Vagina (tissue), 2 donors: ENCODE measurements around the gene NCAPD2. TPM values are rescaled to one million over a fixed set of nuclear protein-coding genes. Genes with fewer than 3 reads are reported as not detected.
"Not testable (repeated sequence)": the region's sequence is repeated elsewhere in the genome, so short reads cannot be mapped to it uniquely, and the experiment has no call there.

Experiments
- DNase-seq, 2 donors: peaks; one replicate each; pipeline ENCODE4 v3.0.0-alpha.2; 2017; ENCODE audit errors: extremely low spot score in 2 of 2
- H3K27ac ChIP-seq: fragments of 200-600 bp; sonication (generic); one replicate; pipeline ENCODE4 v1.5.1; 2019
- H3K27me3 ChIP-seq: fragments of 200-600 bp; sonication (generic); one replicate; pipeline ENCODE4 v1.5.1; 2019
- H3K36me3 ChIP-seq, 2 donors: fragments of 200-600 bp; sonication (generic); one replicate each; pipeline ENCODE4 v1.5.1; 2017 to 2019
- H3K4me1 ChIP-seq: fragments of 200-600 bp; sonication (generic); one replicate; pipeline ENCODE4 v1.5.1; 2019
- H3K4me3 ChIP-seq, 2 donors: fragments of 200-600 bp; sonication (generic); 1 replicate in 1 of 2; 2 replicates in 1 of 2; pipeline ENCODE4 v1.5.1; 2016 to 2019
- H3K9me3 ChIP-seq: fragments of 200-600 bp; sonication (generic); one replicate; pipeline ENCODE4 v1.5.1; 2019
- POLR2A ChIP-seq, 2 donors: fragments of 450-650 bp; IDR thresholded peaks; one replicate each; pipeline ENCODE4 v1.6.1; 2017; ENCODE audit warnings: antibody characterized with exemption in 2 of 2, mild to moderate bottlenecking in 2 of 2, moderate library complexity in 2 of 2
- POLR2AphosphoS5 ChIP-seq, 2 donors: sonication (generic); formaldehyde crosslinking; IDR thresholded peaks; one replicate each; pipeline ENCODE4 v1.9.0; 2017; ENCODE audit warnings: antibody characterized with exemption in 2 of 2, mild to moderate bottlenecking in 2 of 2, low read depth in 1 of 2; ENCODE audit not compliant: insufficient read depth in 1 of 2
- intact Hi-C: fragments of 100-400 bp; cut with DNase I; formaldehyde crosslinking; loops from one replicate; pipeline ENCODE4 v1.15.1; 2023
- total RNA-seq: library from RNA; depleted of rRNA; stranded (reverse); fragments of >200 nt; gene quantifications from one replicate; pipeline ENCODE4 v1.2.3, GENCODE V29; 2016
- TF ChIP-seq, protein P1 (sequence below), 3 experiments: fragments of 450-650 bp in 2 of 3; fragments of 200-600 bp in 1 of 3; sonication (generic) in 1 of 3; IDR thresholded peaks; one replicate each; pipeline ENCODE4 v1.5.1; 2017 to 2019; ENCODE audit warnings: antibody characterized with exemption in 3 of 3, mild to moderate bottlenecking in 2 of 3, moderate library complexity in 2 of 3

NCAPD2 gene
- total RNA-seq, 1 donor from 2014 or later = 25.5 TPM

DNA sequence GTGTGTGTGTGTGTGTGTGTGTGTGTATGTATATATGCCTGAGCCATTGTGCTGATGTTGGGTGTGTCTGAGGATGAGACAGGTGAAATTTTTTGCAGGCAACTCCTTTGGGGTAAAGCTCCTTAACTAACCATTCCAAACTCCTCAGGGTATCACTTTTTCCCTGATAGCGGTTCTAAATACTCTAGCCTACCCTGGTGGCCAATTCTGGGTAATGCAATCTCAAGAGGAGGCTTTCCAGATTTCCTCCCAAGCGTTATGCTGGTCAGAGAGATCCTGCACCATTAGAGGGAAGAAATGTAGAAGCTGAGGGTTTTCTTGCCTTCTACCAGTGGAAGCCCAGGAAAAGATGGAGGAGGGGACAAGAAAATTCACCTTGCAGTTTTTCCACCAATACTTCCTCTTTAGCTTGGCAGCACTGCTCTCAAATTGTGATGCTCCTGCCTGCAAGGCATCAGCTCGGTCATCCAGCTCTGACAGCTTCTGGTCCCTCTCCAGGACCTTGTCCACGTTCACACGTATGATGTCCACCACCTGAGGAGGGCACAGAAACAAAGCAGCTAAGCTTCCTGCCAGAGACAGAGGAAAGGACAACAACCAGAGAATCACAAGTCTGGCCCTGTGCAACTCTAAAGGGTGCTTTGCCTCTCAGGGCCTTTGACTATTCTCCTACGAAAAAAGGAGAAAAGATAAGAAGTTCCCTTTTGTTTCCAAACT is 28.3 kb upstream of the NCAPD2 start:
- peaks cover 45% of the 10 kb centered on the region for H3K4me1 ChIP-seq
- no peaks in the 10 kb centered on the region for H3K27me3 ChIP-seq
- H3K36me3 ChIP-seq = peaks cover 0 to 45% of the 10 kb centered on the region in 2 donors
- H3K9me3 ChIP-seq = no peaks in the 10 kb centered on the region
- DNase-seq = no peak
- intact Hi-C loops = no loop called here
- no peak overlapping the region for H3K4me3 ChIP-seq
- no peak overlapping the region for H3K27ac ChIP-seq
- TF ChIP-seq POLR2A (IDR thresholded peaks at IDR 0.05) = no peak
- peak in 1 of 2 donors; percentile 61 for TF ChIP-seq POLR2AphosphoS5 (IDR thresholded peaks at IDR 0.05; ENCODE audit: insufficient read depth in 1 of 2, low read depth in 1 of 2)
- TF ChIP-seq, protein P1, sequence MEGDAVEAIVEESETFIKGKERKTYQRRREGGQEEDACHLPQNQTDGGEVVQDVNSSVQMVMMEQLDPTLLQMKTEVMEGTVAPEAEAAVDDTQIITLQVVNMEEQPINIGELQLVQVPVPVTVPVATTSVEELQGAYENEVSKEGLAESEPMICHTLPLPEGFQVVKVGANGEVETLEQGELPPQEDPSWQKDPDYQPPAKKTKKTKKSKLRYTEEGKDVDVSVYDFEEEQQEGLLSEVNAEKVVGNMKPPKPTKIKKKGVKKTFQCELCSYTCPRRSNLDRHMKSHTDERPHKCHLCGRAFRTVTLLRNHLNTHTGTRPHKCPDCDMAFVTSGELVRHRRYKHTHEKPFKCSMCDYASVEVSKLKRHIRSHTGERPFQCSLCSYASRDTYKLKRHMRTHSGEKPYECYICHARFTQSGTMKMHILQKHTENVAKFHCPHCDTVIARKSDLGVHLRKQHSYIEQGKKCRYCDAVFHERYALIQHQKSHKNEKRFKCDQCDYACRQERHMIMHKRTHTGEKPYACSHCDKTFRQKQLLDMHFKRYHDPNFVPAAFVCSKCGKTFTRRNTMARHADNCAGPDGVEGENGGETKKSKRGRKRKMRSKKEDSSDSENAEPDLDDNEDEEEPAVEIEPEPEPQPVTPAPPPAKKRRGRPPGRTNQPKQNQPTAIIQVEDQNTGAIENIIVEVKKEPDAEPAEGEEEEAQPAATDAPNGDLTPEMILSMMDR (IDR thresholded peaks at IDR 0.05) = peak; percentile 46 to 86 (median 86)

DNA sequence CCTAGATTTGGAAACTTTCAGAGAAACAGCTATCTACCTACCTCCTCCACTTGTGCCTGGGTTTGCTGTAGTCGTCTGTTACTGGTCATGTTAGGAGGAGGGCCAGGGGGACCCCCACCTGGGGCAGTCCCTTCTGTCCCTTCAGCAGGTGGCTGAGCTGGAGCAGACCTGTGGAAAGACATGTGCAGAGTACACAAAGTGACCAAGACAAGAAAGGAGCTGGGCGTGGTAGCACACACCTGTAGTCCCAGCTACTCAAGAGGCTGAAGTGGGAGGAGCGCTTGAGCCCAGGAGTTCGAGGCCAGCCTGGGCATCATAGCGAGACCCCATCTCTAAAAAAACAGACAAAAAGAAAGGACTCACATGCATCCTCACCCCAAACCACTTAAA is 27.7 kb upstream of the NCAPD2 start:
- DNase-seq = no peak
- H3K27ac ChIP-seq = no peak overlapping the region
- H3K9me3 ChIP-seq = no peaks in the 10 kb centered on the region
- no peak overlapping the region for H3K4me3 ChIP-seq
- H3K4me1 ChIP-seq = peaks cover 46% of the 10 kb centered on the region
- TF ChIP-seq, protein P1 (IDR thresholded peaks at IDR 0.05) = no peak
- TF ChIP-seq POLR2AphosphoS5 (IDR thresholded peaks at IDR 0.05; ENCODE audit: insufficient read depth in 1 of 2, low read depth in 1 of 2) = no peak
- no peak for TF ChIP-seq POLR2A (IDR thresholded peaks at IDR 0.05)
- no peaks in the 10 kb centered on the region for H3K27me3 ChIP-seq
- intact Hi-C loops = no loop called here
- H3K36me3 ChIP-seq = peaks cover 0 to 43% of the 10 kb centered on the region in 2 donors

- H3K27me3 ChIP-seq, H3K27ac ChIP-seq, H3K4me3 ChIP-seq, intact Hi-C loops, DNase-seq, H3K9me3 ChIP-seq: not testable (repeated sequence)
- Histone ChIP-seq H3K36me3 (peaks cover 0 to 37% of the 10 kb centered on the region in 2 donors), H3K4me1 (peaks cover 46% of the 10 kb centered on the region)
Observed at GRCh38 chr12:6466751-6467150, 27.2 kb upstream of the NCAPD2 start.

DNA sequence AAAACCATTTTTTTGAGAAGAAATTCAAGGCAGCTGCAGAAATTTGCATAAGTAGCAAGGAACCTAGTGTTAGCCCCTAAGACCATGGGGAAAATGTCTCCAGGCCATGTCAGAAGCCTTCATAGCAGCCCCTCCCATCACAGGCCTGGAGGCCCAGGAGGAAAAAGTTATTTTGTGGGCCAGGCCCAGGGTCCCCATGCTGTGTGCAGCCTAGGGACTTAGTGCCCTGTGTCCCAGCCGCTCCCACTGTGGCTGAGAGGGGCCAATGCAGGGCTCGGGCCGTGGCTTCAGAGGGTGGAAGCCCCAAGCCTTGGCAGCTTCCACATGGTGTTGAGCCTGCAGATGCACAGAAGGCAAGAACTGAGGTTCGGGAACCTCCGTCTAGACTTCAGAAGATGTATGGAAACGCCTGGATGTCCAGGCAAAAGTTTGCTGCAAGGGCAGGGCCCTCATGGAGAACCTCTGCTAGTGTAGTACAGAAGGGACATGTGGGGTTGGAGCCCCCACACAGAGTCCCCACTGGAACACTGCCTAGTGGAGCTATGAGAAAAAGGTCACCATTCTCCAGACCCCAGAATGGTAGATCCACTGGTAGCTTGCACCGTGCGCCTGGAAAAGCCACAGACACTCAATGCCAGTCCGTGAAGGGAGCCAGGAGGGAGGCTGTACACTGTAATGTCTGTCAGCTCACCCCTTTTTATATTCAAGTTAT is 26.2 kb upstream of the NCAPD2 start:
- intact Hi-C loops, H3K27me3 ChIP-seq, H3K27ac ChIP-seq: not testable (repeated sequence)

DNA sequence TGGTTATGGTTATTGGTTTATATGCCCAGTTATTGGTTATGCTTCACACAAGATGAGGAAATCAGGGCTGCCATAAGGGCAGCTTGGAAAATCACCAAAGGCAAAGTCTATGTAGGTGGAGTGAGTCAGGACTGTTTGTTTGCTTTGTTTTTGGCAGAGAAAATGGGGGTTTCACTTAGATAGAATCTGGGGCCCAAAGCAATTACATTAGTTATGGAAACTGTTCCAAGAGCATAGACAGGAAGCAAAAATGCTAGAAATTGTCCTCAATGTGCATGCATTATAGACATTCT is 25.7 kb upstream of the NCAPD2 start:
- Histone ChIP-seq H3K4me3 (no peak overlapping the region), H3K36me3 (peaks cover 0 to 22% of the 10 kb centered on the region in 2 donors), H3K4me1 (peaks cover 38% of the 10 kb centered on the region), H3K9me3 (no peaks in the 10 kb centered on the region), H3K27ac (no peak overlapping the region), H3K27me3 (no peaks in the 10 kb centered on the region)
- intact Hi-C loops = no loop called here
- no peak for DNase-seq
- TF ChIP-seq, protein P1 (IDR thresholded peaks at IDR 0.05) = no peak
- TF ChIP-seq POLR2AphosphoS5 (IDR thresholded peaks at IDR 0.05; ENCODE audit: insufficient read depth in 1 of 2, low read depth in 1 of 2) (no peak), POLR2A (IDR thresholded peaks at IDR 0.05) (no peak)

More for the DNA sequence above, 26.2 kb upstream of the NCAPD2 start:
- H3K9me3 ChIP-seq, DNase-seq, H3K4me3 ChIP-seq: not testable (repeated sequence)
- H3K36me3 ChIP-seq = peaks cover 0 to 27% of the 10 kb centered on the region in 2 donors
- H3K4me1 ChIP-seq = peaks cover 38% of the 10 kb centered on the region

DNA sequence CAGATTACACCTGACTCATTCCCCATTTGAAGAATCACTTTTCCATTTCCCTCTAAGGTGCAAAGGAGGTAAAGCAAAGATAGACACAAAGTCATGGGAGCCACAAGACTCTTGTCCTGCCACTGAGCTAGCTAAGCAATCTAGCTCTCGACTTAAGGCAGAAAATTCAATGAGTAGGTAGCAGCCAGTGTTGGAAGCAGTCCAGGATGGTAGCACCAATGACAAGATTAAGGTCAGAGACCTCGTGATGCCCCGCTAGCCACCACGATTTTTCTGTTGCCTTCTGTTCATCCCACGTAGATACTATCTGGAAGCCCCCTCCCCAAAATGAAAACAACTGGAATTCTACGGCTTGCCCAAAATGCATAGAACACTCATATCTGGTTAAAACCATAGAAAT is 24.8 kb upstream of the NCAPD2 start:
- intact Hi-C loops = no loop called here
- Histone ChIP-seq H3K36me3 (peaks cover 0 to 15% of the 10 kb centered on the region in 2 donors), H3K27me3 (no peaks in the 10 kb centered on the region), H3K4me3 (peak overlapping the region; percentile 61 to 73), H3K4me1 (peaks cover 33% of the 10 kb centered on the region), H3K9me3 (no peaks in the 10 kb centered on the region), H3K27ac (no peak overlapping the region)
- DNase-seq = no peak
- TF ChIP-seq, protein P1 (IDR thresholded peaks at IDR 0.05) = no peak
- TF ChIP-seq POLR2AphosphoS5 (IDR thresholded peaks at IDR 0.05; ENCODE audit: insufficient read depth in 1 of 2, low read depth in 1 of 2) = no peak
- no peak for TF ChIP-seq POLR2A (IDR thresholded peaks at IDR 0.05)
